HepG2 (cell line): Measurements from ENCODE around the gene CMIP. TPM values are rescaled to one million over a fixed set of nuclear protein-coding genes. Genes with fewer than 3 reads are reported as not detected.

Source experiments
- ATAC-seq: fragments of 200-7000 bp; cut with Tn5 transposase; 3 replicates; pipeline ENCODE4 v1.9.1; 2020; ENCODE audit warnings: mild to moderate bottlenecking, moderate library complexity
- BruUV-seq: library from RNA; stranded (reverse); fragments of 400-500 nt; replicated peaks from 2 replicates; lab custom pipeline; 2021; lab: Mats Ljungman, UMichigan
- CTCF ChIA-PET: fragments of 300-600 bp; formaldehyde crosslinking; extraction: SDS; loops from one replicate; lab custom pipeline; 2021; ENCODE audit warnings: low total read pairs, inconsistent platforms, low intra/inter-chr PET ratio; lab: Yijun Ruan, JAX
- POLR2A ChIA-PET: fragments of 350-600 bp; sonication (Branson Sonifier 250); formaldehyde crosslinking; loops from one replicate; lab custom pipeline; 2020; ENCODE audit warnings: antibody characterized with exemption, inconsistent platforms; lab: Yijun Ruan, JAX
- DNase-seq: peaks from one replicate; pipeline ENCODE4 v3.0.0-alpha.2; 2015; ENCODE audit warnings: low spot score
- FAIRE-seq: peaks from 3 replicates; lab custom pipeline; 2011; peaks lifted over from hg19 to GRCh38; lab: Jason Lieb, UNC
- H2AFZ ChIP-seq: one replicate; pipeline ENCODE4 v1.6.1; 2011; ENCODE audit warnings: low read length, inconsistent platforms
- H3K27ac ChIP-seq: fragments of 300-600 bp; 3 replicates; pipeline ENCODE4 v1.8.0; 2011; ENCODE audit warnings: mixed run types, mild to moderate bottlenecking, mixed read lengths, low read length, inconsistent platforms; ENCODE audit not compliant: insufficient read depth; ENCODE audit errors: extremely low read length
- H3K27me3 ChIP-seq, 2 experiments: fragments of 200-600 bp in 1 of 2; 2 replicates in 1 of 2; 3 replicates in 1 of 2; pipeline versions ENCODE4 v1.6.0 to v1.8.0; 2011; ENCODE audit warnings: low read length in 2 of 2, mild to moderate bottlenecking in 2 of 2, moderate library complexity in 2 of 2, inconsistent platforms in 1 of 2; ENCODE audit not compliant: insufficient read depth in 2 of 2, control insufficient read depth in 1 of 2
- H3K36me3 ChIP-seq, 2 experiments: fragments of 200-600 bp in 1 of 2; replicated peaks in 1 of 2; 2 replicates in 1 of 2; 3 replicates in 1 of 2; pipeline versions ENCODE4 v1.5.1 to v1.8.0; 2011; ENCODE audit warnings: low read length in 2 of 2, inconsistent platforms in 1 of 2; ENCODE audit not compliant: insufficient read depth in 2 of 2, control insufficient read depth in 1 of 2
- H3K4me1 ChIP-seq: 2 replicates; pipeline ENCODE4 v1.5.1; 2012; ENCODE audit warnings: low read length, inconsistent platforms; ENCODE audit not compliant: insufficient read depth
- H3K4me2 ChIP-seq: 2 replicates; pipeline ENCODE4 v1.6.0; 2011; ENCODE audit warnings: low read depth, low read length, inconsistent platforms
- H3K4me3 ChIP-seq, 3 experiments: fragments of 200-600 bp in 1 of 3; sonication (generic), shearing (Covaris generic) in 1 of 3; replicated peaks in 1 of 3; 2 replicates each; pipeline ENCODE4 v1.5.1; 2011 to 2016; ENCODE audit warnings: low read length in 3 of 3, inconsistent platforms in 2 of 3, low read depth in 2 of 3, mild to moderate bottlenecking in 2 of 3, control low read depth in 1 of 3, mixed read lengths in 1 of 3; ENCODE audit not compliant: insufficient read depth in 1 of 3
- H3K79me2 ChIP-seq: one replicate; pipeline ENCODE4 v1.6.1; 2011; ENCODE audit warnings: low read length, inconsistent platforms; ENCODE audit not compliant: insufficient read depth
- H3K9ac ChIP-seq: 2 replicates; pipeline ENCODE4 v1.6.0; 2011; ENCODE audit warnings: mild to moderate bottlenecking, low read depth, low read length, inconsistent platforms; ENCODE audit not compliant: insufficient read depth
- H3K9me3 ChIP-seq: 2 replicates; pipeline ENCODE4 v1.5.1; 2012; ENCODE audit warnings: mild to moderate bottlenecking, low read length
- H4K20me1 ChIP-seq: 2 replicates; pipeline ENCODE4 v1.6.0; 2011; ENCODE audit warnings: inconsistent platforms, mild to moderate bottlenecking, low read length, moderate library complexity; ENCODE audit not compliant: insufficient read depth
- ATF6 ChIP-seq: sonication (generic); formaldehyde crosslinking; conservative IDR thresholded peaks from 2 replicates; pipeline ENCODE4 v1.4.0; 2020; ENCODE audit warnings: missing genetic modification reagents
- CCDC6 ChIP-seq: sonication (generic); formaldehyde crosslinking; IDR thresholded peaks from 2 replicates; pipeline ENCODE4 v1.8.1; 2022; ENCODE audit warnings: mild to moderate bottlenecking, missing genetic modification reagents, moderate library complexity
- GFI1 ChIP-seq: sonication (generic); formaldehyde crosslinking; IDR thresholded peaks from 2 replicates; pipeline ENCODE4 v1.5.0; 2020; ENCODE audit warnings: missing genetic modification reagents, mild to moderate bottlenecking, borderline replicate concordance
- GRHL1 ChIP-seq: sonication (generic); formaldehyde crosslinking; conservative IDR thresholded peaks from 2 replicates; pipeline ENCODE4 v1.8.0; 2022; ENCODE audit warnings: missing genetic modification reagents
- KAT7 ChIP-seq: IDR thresholded peaks from 2 replicates; pipeline ENCODE4 v1.6.1; 2018; ENCODE audit warnings: borderline replicate concordance, missing compliant biosample characterization
- NCOA2 ChIP-seq: sonication (generic); formaldehyde crosslinking; IDR thresholded peaks from 2 replicates; pipeline ENCODE4 v1.8.0; 2022; ENCODE audit warnings: inconsistent platforms
- NFYC ChIP-seq: IDR thresholded peaks from 2 replicates; pipeline ENCODE4 v1.6.1; 2016; ENCODE audit warnings: missing genetic modification reagents, missing compliant biosample characterization
- STAG1 ChIP-seq: sonication (generic); formaldehyde crosslinking; IDR thresholded peaks from 2 replicates; pipeline ENCODE4 v1.4.0; 2020; ENCODE audit warnings: missing genetic modification reagents
- ZBTB10 ChIP-seq: sonication (generic); formaldehyde crosslinking; IDR thresholded peaks from 2 replicates; pipeline ENCODE4 v1.4.0; 2020; ENCODE audit warnings: missing genetic modification reagents, borderline replicate concordance
- ZFP36 ChIP-seq: fragments of 150-350 bp; IDR thresholded peaks from 2 replicates; pipeline ENCODE4 v1.6.1; 2018; ENCODE audit warnings: borderline replicate concordance, low read length, low read depth; ENCODE audit not compliant: partially characterized antibody
- ZNF124 ChIP-seq: sonication (generic); formaldehyde crosslinking; IDR thresholded peaks from 2 replicates; pipeline ENCODE4 v1.4.0; 2020; ENCODE audit warnings: missing genetic modification reagents
- ZNF296 ChIP-seq: sonication (generic); formaldehyde crosslinking; conservative IDR thresholded peaks from 2 replicates; pipeline ENCODE4 v1.5.0; 2020; ENCODE audit warnings: mild to moderate bottlenecking, missing genetic modification reagents
- WGBS: methylation state at CpG from one replicate; pipeline ENCODE4 v1.1.6; 2017; ENCODE audit warnings: low lambda C conversion rate; 5-methylcytosine and 5-hydroxymethylcytosine counted together
- in situ Hi-C: cut with HindIII; loops from 2 replicates; pipeline ENCODE4 v1.10.0; 2017; ENCODE audit warnings: low pct_unique_long_range_greater_than_20kb; ENCODE audit not compliant: extremely low pct_ligation_motif_present
- intact Hi-C: fragments of 100-400 bp; cut with micrococcal nuclease; formaldehyde crosslinking; loops from one replicate; pipeline ENCODE4 v1.10.0; 2022; ENCODE audit not compliant: unreplicated experiment
- polyA plus RNA-seq, 8 experiments: library from polyadenylated mRNA; depleted of rRNA in 3 of 8; stranded (reverse) in 7 of 8; unstranded in 1 of 8; fragments of >200 nt; fragmentation: Illumina TruSeq in 4 of 8; extraction: Trizol in 4 of 8; gene quantifications; 2 replicates each; pipeline versions ENCODE4 v1.2.1 to v1.2.3, GENCODE V29; 2011 to 2016; ENCODE audit warnings: low read depth in 4 of 8, missing spikeins in 1 of 8, mixed read lengths in 1 of 8; ENCODE audit not compliant: insufficient read depth in 1 of 8
- total RNA-seq, 5 experiments: library from RNA; depleted of rRNA; stranded (reverse); fragments of >200 nt; fragmentation: Illumina TruSeq; extraction: Trizol; gene quantifications; 2 replicates each; pipeline ENCODE4 v1.2.3, GENCODE V29; 2016; ENCODE audit warnings: low read depth in 1 of 5

CMIP gene
- total and polyA plus RNA-seq, 2 of the 13 experiments (the other 11 are each of a cell fraction or from before 2014, with no cell fraction given) = 10.9 to 18.1 TPM

- WGBS = 98% methylated on average over 2 of the region's 2 CpGs
- Histone ChIP-seq H4K20me1 (peaks cover 92% of the 10 kb centered on the region), H3K4me2 (no peak overlapping the region), H3K9me3 (no peaks in the 10 kb centered on the region), H3K27ac (no peak overlapping the region), H2AFZ (no peak overlapping the region), H3K9ac (no peak overlapping the region), H3K4me3 (no peak overlapping the region), H3K36me3 (peaks cover 2 to 32% of the 10 kb centered on the region in 2 experiments; a peak in 3 of 5 replicates), H3K4me1 (peaks cover 89% of the 10 kb centered on the region), H3K79me2 (peaks cover 97% of the 10 kb centered on the region)
- FAIRE-seq (no peak), ATAC-seq (peak; percentile 24; the same call in 2 of the 3 replicates), DNase-seq (no peak)
- BruUV-seq = no TSS peak
- in situ Hi-C loops = no loop called here
- ChIA-PET CTCF (no interaction called here), POLR2A (interaction anchor here (0.8 kb wide), 1 partner anchor 71 kb away, joined by 3 read pairs; no protein-coding TSS in a partner anchor)
- 0 out of 2 replicates have a peak, but pooled peaks have one; percentile 5 for TF ChIP-seq STAG1 (CRISPR knock-in tag)
- TF ChIP-seq GFI1 (CRISPR knock-in tag) = no peak
- TF ChIP-seq, all 625 proteins: peak for 1
- H3K27me3 ChIP-seq = no peaks in the 10 kb centered on the region
- intact Hi-C loops = no loop called here
Measured at GRCh38 chr16:81528256-81528655, 83.6 kb downstream of the CMIP start.

GRCh38 chr16:81530296-81530721 lies 85.7 kb downstream of the CMIP start:
- no peak for FAIRE-seq
- Histone ChIP-seq H2AFZ (no peak overlapping the region), H4K20me1 (peaks cover 95% of the 10 kb centered on the region), H3K9me3 (no peaks in the 10 kb centered on the region), H3K4me3 (no peak overlapping the region), H3K27ac (no peak overlapping the region), H3K36me3 (peaks cover 2 to 20% of the 10 kb centered on the region in 2 experiments; a peak in 2 of 5 replicates), H3K79me2 (peaks cover 98% of the 10 kb centered on the region), H3K9ac (no peak overlapping the region), H3K4me1 (peaks cover 92% of the 10 kb centered on the region), H3K4me2 (no peak overlapping the region), H3K27me3 (no peaks in the 10 kb centered on the region)
- POLR2A ChIA-PET = no interaction called here
- WGBS = 98% methylated on average over 16 of the region's 16 CpGs
- intact Hi-C loops (loop anchor here (5.0 kb wide), 1 partner anchor 52 kb away; no protein-coding TSS in a partner anchor), in situ Hi-C loops (no loop called here)
- no peak for DNase-seq
- no peak for ATAC-seq
- CTCF ChIA-PET = no interaction called here
- no TSS peak for BruUV-seq
- TF ChIP-seq CCDC6 = no peak
- TF ChIP-seq ZNF124 (CRISPR knock-in tag) = no peak
- TF ChIP-seq NCOA2 = no peak
- TF ChIP-seq KAT7 (CRISPR knock-in tag) = no peak
- TF ChIP-seq NFYC (CRISPR knock-in tag) = no peak
- TF ChIP-seq ZBTB10 = no peak
- no peak for TF ChIP-seq ZNF296
- no peak for TF ChIP-seq ATF6
- no peak for TF ChIP-seq ZFP36
- no peak for TF ChIP-seq GRHL1 (CRISPR knock-in tag)
